HL-60/S4 treated with phorbol 12-myristate 13-acetate at 8.2 ng/mL for 4 days and 3 days (cell line): ENCODE measurements around the gene RMP24.

Experiments used
- in situ Hi-C: fragments of 300-500 bp; cut with MboI; formaldehyde crosslinking; loops from 2 replicates; pipeline ENCODE4 v1.15.0; 2022; ENCODE audit warnings: low sequenced_read_pairs

The RMP24 gene

GRCh38 chr18:36024241-36024640 lies 51.8 kb downstream of the RMP24 start:
- in situ Hi-C loops, result loop anchor here (10.0 kb wide), 1 partner anchor 261 kb away; no protein-coding TSS in a partner anchor

DNA sequence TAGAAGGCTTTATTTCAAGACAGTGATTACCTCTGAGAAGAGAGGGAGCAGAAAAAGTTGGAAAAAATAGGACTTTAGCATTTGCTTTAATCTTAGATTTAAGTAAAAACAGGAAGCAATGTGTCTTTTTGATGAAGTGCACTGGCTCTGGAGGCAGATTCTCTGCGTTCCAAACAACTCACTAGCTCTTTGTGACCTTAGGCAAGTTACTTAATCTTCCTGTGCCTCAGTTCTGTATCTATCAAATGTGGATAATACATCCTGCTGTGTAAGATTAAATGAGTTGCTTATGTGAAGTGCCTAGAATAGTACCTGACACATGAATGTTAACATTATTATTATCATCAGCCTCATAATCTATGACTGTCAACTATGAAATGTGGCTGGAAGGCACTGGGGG lies 52.5 kb downstream of the RMP24 start:
- in situ Hi-C loops, result loop anchor here (10.0 kb wide), 1 partner anchor 260 kb away; no protein-coding TSS in a partner anchor

DNA sequence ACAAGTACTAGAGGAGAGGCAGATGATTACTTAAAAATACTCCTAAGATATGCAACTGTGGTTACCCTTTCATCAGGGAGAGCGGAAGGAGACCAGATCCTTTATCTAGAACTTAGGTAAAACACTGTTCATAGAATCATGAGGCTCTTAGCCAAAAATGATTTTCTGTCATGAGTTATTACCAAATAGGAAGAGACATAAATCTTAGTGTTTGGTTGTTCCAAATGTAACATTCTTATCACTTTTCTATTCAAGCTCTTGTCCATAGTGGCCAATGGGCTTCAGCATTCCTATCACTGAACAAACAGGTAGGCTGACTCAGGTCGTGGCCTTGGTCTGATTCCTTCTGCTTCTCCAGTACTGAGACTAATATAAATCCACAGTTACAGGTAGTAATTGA lies 56.4 kb downstream of the RMP24 start:
- in situ Hi-C loops, result loop anchor here (10.0 kb wide), 1 partner anchor 256 kb away; no protein-coding TSS in a partner anchor
